Mesendoderm (in vitro differentiated cells): ENCODE measurements around the gene FAM32A.

Experiments
- DNase-seq: peaks from one replicate; pipeline ENCODE4 v3.0.0; 2013
- H2AK5ac ChIP-seq: 2 replicates; pipeline ENCODE4 v1.6.1; 2013; ENCODE audit warnings: low read length, inconsistent platforms
- H2BK120ac ChIP-seq: 2 replicates; pipeline ENCODE4 v1.6.1; 2013; ENCODE audit warnings: low read depth, mild to moderate bottlenecking, low read length, moderate library complexity, mixed read lengths
- H2BK15ac ChIP-seq: replicated peaks from 2 replicates; pipeline ENCODE4 v1.6.1; 2013; ENCODE audit warnings: low read depth, mild to moderate bottlenecking, moderate library complexity
- H2BK5ac ChIP-seq: 2 replicates; pipeline ENCODE4 v1.6.1; 2013; ENCODE audit warnings: low read length, inconsistent platforms
- H3K18ac ChIP-seq: 2 replicates; pipeline ENCODE4 v1.6.1; 2013; ENCODE audit warnings: mild to moderate bottlenecking, low read length, mixed read lengths
- H3K23ac ChIP-seq: one replicate; pipeline ENCODE4 v1.6.1; 2013; ENCODE audit warnings: low read length
- H3K27ac ChIP-seq: 2 replicates; pipeline ENCODE4 v1.5.1; 2013; ENCODE audit warnings: low read depth, mild to moderate bottlenecking, inconsistent platforms, low read length, moderate library complexity
- H3K27me3 ChIP-seq: 2 replicates; pipeline ENCODE4 v1.6.1; 2013; ENCODE audit warnings: low read length, control low read depth, mild to moderate bottlenecking, inconsistent platforms; ENCODE audit not compliant: insufficient read depth, poor library complexity
- H3K36me3 ChIP-seq: 2 replicates; pipeline ENCODE4 v1.6.1; 2013; ENCODE audit warnings: low read length, inconsistent platforms; ENCODE audit not compliant: control insufficient read depth, insufficient read depth
- H3K4ac ChIP-seq: one replicate; pipeline ENCODE4 v1.6.1; 2013; ENCODE audit warnings: low read depth, mild to moderate bottlenecking, low read length, moderate library complexity
- H3K4me1 ChIP-seq: 2 replicates; pipeline ENCODE4 v1.6.1; 2013; ENCODE audit warnings: low read depth, low read length, inconsistent platforms; ENCODE audit not compliant: control insufficient read depth
- H3K4me2 ChIP-seq: 2 replicates; pipeline ENCODE4 v1.6.1; 2013; ENCODE audit warnings: low read length
- H3K4me3 ChIP-seq: 2 replicates; pipeline ENCODE4 v1.5.1; 2013; ENCODE audit warnings: mild to moderate bottlenecking, low read length
- H3K56ac ChIP-seq: one replicate; pipeline ENCODE4 v1.6.1; 2013; ENCODE audit warnings: low read length
- H3K79me1 ChIP-seq: 2 replicates; pipeline ENCODE4 v1.6.1; 2013; ENCODE audit warnings: low read length, inconsistent platforms
- H3K79me2 ChIP-seq: 2 replicates; pipeline ENCODE4 v1.6.1; 2013; ENCODE audit warnings: mild to moderate bottlenecking, low read length; ENCODE audit not compliant: control insufficient read depth, insufficient read depth
- H3K9ac ChIP-seq: 2 replicates; pipeline ENCODE4 v1.6.1; 2013; ENCODE audit warnings: low read length, inconsistent platforms
- H4K5ac ChIP-seq: one replicate; pipeline ENCODE4 v1.6.1; 2013; ENCODE audit warnings: low read length
- H4K8ac ChIP-seq: one replicate; pipeline ENCODE4 v1.6.1; 2013; ENCODE audit warnings: low read depth, mild to moderate bottlenecking, control low read depth, low read length, moderate library complexity
- WGBS: extraction: QIAGEN DNeasy Blood & Tissue Kit; methylation state at CpG from one replicate; pipeline ENCODE4 v1.1.7; 2013; ENCODE audit warnings: low lambda C conversion rate, missing lambda C conversion rate; ENCODE audit not compliant: insufficient coverage; ENCODE audit errors: extremely low coverage; 5-methylcytosine and 5-hydroxymethylcytosine counted together

FAM32A gene

DNA sequence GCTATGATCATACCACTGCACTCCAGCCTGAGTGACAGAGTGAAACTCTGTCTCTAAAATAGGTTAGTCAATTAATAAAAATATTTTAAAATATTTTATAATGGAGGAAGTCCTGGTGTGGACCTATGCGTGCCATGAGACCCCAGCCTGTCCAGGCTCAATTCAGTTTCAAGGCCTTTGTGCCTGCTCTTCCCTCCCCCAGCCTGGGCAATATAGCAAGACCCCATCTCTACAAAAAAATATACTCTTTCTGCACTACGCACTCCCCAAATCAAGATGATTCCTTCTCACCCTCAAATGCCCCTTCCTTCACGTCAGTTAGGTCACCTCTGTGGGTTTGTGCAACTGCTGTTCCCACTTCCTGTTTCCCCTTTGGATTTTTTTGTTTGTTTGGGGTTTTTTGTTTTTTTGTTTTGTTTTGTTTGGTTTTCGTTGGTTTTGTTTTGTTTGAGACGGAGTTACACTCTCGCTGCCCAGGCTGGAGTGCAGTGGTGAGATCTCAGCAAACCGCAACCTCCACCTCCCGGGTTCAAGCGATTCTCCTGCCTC lies 43.1 kb upstream of the FAM32A start:
- H2BK5ac ChIP-seq = no peak overlapping the region
- no peak overlapping the region for H2BK120ac ChIP-seq
- no peak overlapping the region for H3K23ac ChIP-seq
- H3K4me1 ChIP-seq = no peaks in the 10 kb centered on the region
- H2AK5ac ChIP-seq = no peak overlapping the region
- WGBS = no CpG with 5 or more reads among the region's 9 CpGs
- H3K27me3 ChIP-seq = no peaks in the 10 kb centered on the region
- no peak overlapping the region for H3K4ac ChIP-seq
- H3K4me3 ChIP-seq = no peak overlapping the region
- no peaks in the 10 kb centered on the region for H3K79me2 ChIP-seq
- no peak overlapping the region for H3K27ac ChIP-seq
- H3K18ac ChIP-seq = no peak overlapping the region
- H3K9ac ChIP-seq = no peak overlapping the region
- no peak overlapping the region for H3K4me2 ChIP-seq
- no peak for DNase-seq
- no peak overlapping the region for H4K5ac ChIP-seq
- H2BK15ac ChIP-seq = no peak overlapping the region
- no peak overlapping the region for H3K56ac ChIP-seq
- H3K36me3 ChIP-seq = no peaks in the 10 kb centered on the region
- no peaks in the 10 kb centered on the region for H3K79me1 ChIP-seq
- no peak overlapping the region for H4K8ac ChIP-seq

GRCh38 chr19:16143399-16144215 lies 41.6 kb upstream of the FAM32A start, which contains the start of gene HSH2D:
TSS of gene HSH2D (plus strand) at chr19:16143685. CDS start at chr19:16148751, 5,066 bp downstream.
- Histone ChIP-seq H2AK5ac (no peak within 1 kb of the TSS), H3K27ac (no peak within 1 kb of the TSS), H4K5ac (no peak within 1 kb of the TSS), H3K4me3 (no peak within 1 kb of the TSS), H2BK15ac (no peak within 1 kb of the TSS), H3K79me2 (no peaks in the 10 kb centered on the region), H4K8ac (no peak within 1 kb of the TSS), H3K4ac (no peak within 1 kb of the TSS), H2BK5ac (no peak within 1 kb of the TSS), H3K18ac (no peak within 1 kb of the TSS), H3K36me3 (no peaks in the 10 kb centered on the region), H3K4me2 (no peak within 1 kb of the TSS), H3K27me3 (no peaks in the 10 kb centered on the region), H3K9ac (no peak within 1 kb of the TSS), H3K56ac (peak within 1 kb of the TSS; percentile 42), H2BK120ac (no peak within 1 kb of the TSS), H3K23ac (no peak within 1 kb of the TSS), H3K79me1 (no peaks in the 10 kb centered on the region), H3K4me1 (no peaks in the 10 kb centered on the region)
- no CpG with 5 or more reads among the region's 13 CpGs for WGBS
- DNase-seq = peak; percentile 56

DNA sequence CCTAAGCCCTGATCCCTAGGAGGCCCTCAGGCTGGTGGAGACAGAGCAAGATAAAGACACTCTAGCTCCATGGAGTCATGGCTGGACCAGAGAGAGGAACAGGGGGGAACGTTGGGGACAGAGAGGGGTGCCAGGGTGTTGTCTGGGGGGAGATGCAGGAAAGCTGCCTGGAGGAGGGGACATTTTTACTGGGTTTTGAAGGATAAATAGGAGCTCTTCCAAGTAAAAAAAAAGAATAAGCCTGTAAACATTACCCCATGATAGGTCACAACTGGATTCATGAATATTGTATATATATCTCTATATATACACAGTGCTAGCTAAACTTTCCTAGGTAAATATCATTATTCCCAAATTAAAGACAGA lies 41.0 kb upstream of the FAM32A start:
- DNase-seq = no peak
- no CpG with 5 or more reads among the region's 1 CpG for WGBS
- Histone ChIP-seq H3K36me3 (no peaks in the 10 kb centered on the region), H3K27me3 (no peaks in the 10 kb centered on the region), H3K56ac (no peak overlapping the region), H3K27ac (no peak overlapping the region), H2BK120ac (no peak overlapping the region), H3K4me1 (no peaks in the 10 kb centered on the region), H2AK5ac (no peak overlapping the region), H2BK5ac (no peak overlapping the region), H3K79me2 (no peaks in the 10 kb centered on the region), H3K23ac (no peak overlapping the region), H4K5ac (no peak overlapping the region), H3K4me3 (no peak overlapping the region), H3K4me2 (no peak overlapping the region), H4K8ac (no peak overlapping the region), H2BK15ac (no peak overlapping the region), H3K4ac (no peak overlapping the region), H3K18ac (no peak overlapping the region), H3K79me1 (no peaks in the 10 kb centered on the region), H3K9ac (no peak overlapping the region)

DNA sequence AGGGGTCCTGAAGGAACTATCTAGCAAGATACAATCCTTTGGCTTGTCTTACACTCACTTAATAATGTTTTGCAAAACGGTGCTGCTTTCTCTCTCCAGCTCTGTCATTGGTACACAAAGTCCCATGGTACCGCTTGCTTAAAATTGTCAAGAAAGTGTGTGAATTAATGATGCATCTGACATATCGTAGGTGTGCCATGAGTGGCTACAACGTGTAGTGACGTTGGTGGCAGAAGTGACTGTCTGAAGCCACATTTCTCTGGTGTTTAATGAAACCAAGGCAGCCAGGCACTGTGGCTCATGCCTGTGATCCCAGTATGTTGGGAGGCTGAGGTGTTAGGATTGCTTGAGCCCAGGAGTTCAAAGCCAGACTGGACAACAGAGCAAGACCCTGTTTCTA lies 39.1 kb upstream of the FAM32A start:
- no peak overlapping the region for H3K23ac ChIP-seq
- no peak overlapping the region for H2BK120ac ChIP-seq
- H3K56ac ChIP-seq = no peak overlapping the region
- H3K27me3 ChIP-seq = no peaks in the 10 kb centered on the region
- H3K4me1 ChIP-seq = no peaks in the 10 kb centered on the region
- H3K79me2 ChIP-seq = no peaks in the 10 kb centered on the region
- H2BK5ac ChIP-seq = no peak overlapping the region
- H2BK15ac ChIP-seq = no peak overlapping the region
- H3K4me2 ChIP-seq = no peak overlapping the region
- no peak overlapping the region for H4K5ac ChIP-seq
- no peak overlapping the region for H2AK5ac ChIP-seq
- no peak overlapping the region for H3K4me3 ChIP-seq
- H3K79me1 ChIP-seq = no peaks in the 10 kb centered on the region
- no CpG with 5 or more reads among the region's 5 CpGs for WGBS
- H3K36me3 ChIP-seq = no peaks in the 10 kb centered on the region
- H3K27ac ChIP-seq = no peak overlapping the region
- no peak overlapping the region for H3K9ac ChIP-seq
- DNase-seq = no peak
- H3K4ac ChIP-seq = no peak overlapping the region
- no peak overlapping the region for H3K18ac ChIP-seq
- no peak overlapping the region for H4K8ac ChIP-seq

DNA sequence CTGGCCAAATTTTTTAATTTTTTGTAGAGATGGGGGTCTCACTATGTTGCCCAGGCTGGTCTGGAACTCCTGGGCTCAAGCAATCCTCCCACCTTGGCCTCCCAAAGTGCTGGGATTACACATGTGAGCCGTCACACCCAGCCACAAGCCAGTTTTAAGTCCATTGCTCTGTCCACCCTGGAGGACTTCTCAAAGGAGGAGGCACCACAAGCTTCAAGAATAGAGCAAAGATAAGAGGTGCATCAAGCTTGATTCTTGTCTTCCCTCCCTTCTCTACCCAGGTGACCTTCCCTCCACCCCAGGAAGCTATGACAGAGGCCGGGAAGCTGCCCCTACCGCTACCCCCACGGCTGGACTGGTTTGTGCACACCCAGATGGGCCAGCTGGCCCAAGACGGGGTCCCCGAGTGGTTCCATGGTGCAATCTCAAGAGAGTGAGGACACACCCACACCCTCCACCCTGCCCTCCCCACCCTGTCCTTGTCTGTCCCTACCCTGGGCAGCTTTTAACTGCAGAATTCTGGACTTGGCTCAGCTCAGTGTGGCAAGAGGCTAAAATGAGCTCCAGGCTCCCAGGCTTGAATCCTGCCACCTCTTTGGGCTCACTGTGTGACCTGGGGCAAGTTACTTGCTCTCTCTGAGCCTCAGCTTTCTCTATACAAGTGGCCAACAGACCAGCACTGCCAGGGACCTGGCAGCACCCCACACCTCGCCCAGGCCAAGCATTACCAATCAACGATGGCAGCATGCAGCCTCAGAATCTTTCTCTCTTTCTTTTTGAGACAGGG lies 36.6 kb upstream of the FAM32A start:
- H4K8ac ChIP-seq = no peak overlapping the region
- no peak overlapping the region for H2BK15ac ChIP-seq
- no peak overlapping the region for H3K27ac ChIP-seq
- H3K18ac ChIP-seq = no peak overlapping the region
- no peak overlapping the region for H2BK120ac ChIP-seq
- no peaks in the 10 kb centered on the region for H3K27me3 ChIP-seq
- H3K79me1 ChIP-seq = no peaks in the 10 kb centered on the region
- H3K79me2 ChIP-seq = no peaks in the 10 kb centered on the region
- H3K56ac ChIP-seq = no peak overlapping the region
- DNase-seq = no peak
- no peak overlapping the region for H2AK5ac ChIP-seq
- H3K4me3 ChIP-seq = no peak overlapping the region
- H3K4ac ChIP-seq = no peak overlapping the region
- H3K4me2 ChIP-seq = no peak overlapping the region
- no peak overlapping the region for H4K5ac ChIP-seq
- no peak overlapping the region for H3K23ac ChIP-seq
- H2BK5ac ChIP-seq = no peak overlapping the region
- WGBS = no CpG with 5 or more reads among the region's 8 CpGs
- no peaks in the 10 kb centered on the region for H3K4me1 ChIP-seq
- H3K9ac ChIP-seq = no peak overlapping the region
- H3K36me3 ChIP-seq = no peaks in the 10 kb centered on the region
